Naive thymus-derived CD4-positive, alpha-beta T cell (primary cell): ENCODE data around the gene PPP1R7. TPM values are rescaled to one million over a fixed set of nuclear protein-coding genes. Genes with fewer than 3 reads are reported as not detected.

Source experiments
- ATAC-seq: fragments of 150-1000 bp; cut with Tn5 transposase; 2 replicates; pipeline ENCODE4 v1.10.0; 2021; ENCODE audit warnings: mild to moderate bottlenecking, moderate library complexity
- CTCF ChIA-PET: fragments of 350-600 bp; sonication (Branson Sonifier 250); formaldehyde crosslinking; loops from one replicate; lab custom pipeline; 2021; ENCODE audit warnings: antibody characterized with exemption; lab: Charles Lee
- POLR2A ChIA-PET: fragments of 350-600 bp; sonication (Branson Sonifier 250); formaldehyde crosslinking; loops from one replicate; lab custom pipeline; 2021; ENCODE audit warnings: antibody characterized with exemption, inconsistent platforms; lab: Charles Lee
- DNase-seq, 9 donors: peaks; one replicate each; pipeline versions ENCODE4 v3.0.0 to v3.0.0-alpha.2; 2020 to 2022; ENCODE audit warnings: mixed read lengths in 1 of 9
- H3K27ac ChIP-seq: one replicate; pipeline ENCODE4 v1.7.0; 2013; ENCODE audit warnings: mild to moderate bottlenecking, low read depth, low read length, moderate library complexity
- H3K27me3 ChIP-seq, 2 donors: one replicate each; pipeline ENCODE4 v1.7.0; 2013; ENCODE audit warnings: low read length in 2 of 2, mild to moderate bottlenecking in 2 of 2, moderate library complexity in 2 of 2; ENCODE audit not compliant: control insufficient read depth in 2 of 2, insufficient read depth in 2 of 2
- H3K36me3 ChIP-seq, 3 experiments: 1 replicate in 2 of 3; 2 replicates in 1 of 3; pipeline ENCODE4 v1.7.0; 2013; ENCODE audit warnings: low read length in 3 of 3, mild to moderate bottlenecking in 3 of 3, moderate library complexity in 1 of 3; ENCODE audit not compliant: insufficient read depth in 3 of 3, control insufficient read depth in 2 of 3
- H3K4me1 ChIP-seq, 2 donors: one replicate each; pipeline ENCODE4 v1.7.0; 2013; ENCODE audit warnings: low read length in 2 of 2, mild to moderate bottlenecking in 2 of 2, moderate library complexity in 1 of 2; ENCODE audit not compliant: control insufficient read depth in 2 of 2, insufficient read depth in 2 of 2
- H3K4me3 ChIP-seq: 2 replicates; pipeline ENCODE4 v1.7.0; 2013; ENCODE audit warnings: mild to moderate bottlenecking, low read length
- H3K9me3 ChIP-seq, 3 experiments: 1 replicate in 2 of 3; 2 replicates in 1 of 3; pipeline ENCODE4 v1.7.0; 2013; ENCODE audit warnings: low read length in 3 of 3; ENCODE audit not compliant: control insufficient read depth in 2 of 3
- H3K27ac Mint-ChIP-seq, 9 donors: one replicate each; pipeline ENCODE4 v1.8.0; 2020 to 2022; ENCODE audit warnings: mixed read lengths in 9 of 9, mild to moderate bottlenecking in 8 of 9, moderate library complexity in 5 of 9, inconsistent platforms in 2 of 9
- H3K27me3 Mint-ChIP-seq, 5 donors: one replicate each; pipeline ENCODE4 v1.8.0; 2021 to 2022; ENCODE audit warnings: mixed read lengths in 5 of 5, mild to moderate bottlenecking in 1 of 5
- H3K36me3 Mint-ChIP-seq, 5 donors: one replicate each; pipeline ENCODE4 v1.8.0; 2020 to 2022; ENCODE audit warnings: mixed read lengths in 5 of 5, mild to moderate bottlenecking in 3 of 5, inconsistent platforms in 1 of 5
- H3K4me1 Mint-ChIP-seq, 7 donors: one replicate each; pipeline ENCODE4 v1.8.0; 2020 to 2022; ENCODE audit warnings: mixed read lengths in 7 of 7, mild to moderate bottlenecking in 3 of 7, inconsistent platforms in 1 of 7
- H3K4me3 Mint-ChIP-seq, 10 donors: one replicate each; pipeline ENCODE4 v1.8.0; 2020 to 2022; ENCODE audit warnings: mild to moderate bottlenecking in 10 of 10, mixed read lengths in 10 of 10, moderate library complexity in 6 of 10, inconsistent platforms in 2 of 10
- H3K9me3 Mint-ChIP-seq, 11 donors: one replicate each; pipeline ENCODE4 v1.8.0; 2020 to 2022; ENCODE audit warnings: mixed read lengths in 11 of 11, mild to moderate bottlenecking in 4 of 11, inconsistent platforms in 1 of 11, moderate library complexity in 1 of 11
- intact Hi-C, 2 donors: fragments of 100-400 bp; cut with micrococcal nuclease; formaldehyde crosslinking; loops; one replicate each; pipeline ENCODE4 v1.15.1; 2023
- polyA plus RNA-seq, 2 donors: library from polyadenylated mRNA; unstranded; fragments of 300-500 nt; fragmentation: Illumina TruSeq; gene quantifications; one replicate each; pipeline ENCODE4 v1.2.3, GENCODE V29; 2021
- total RNA-seq, 6 experiments: library from RNA in 5 of 6; stranded (reverse) in 5 of 6; gene quantifications; 1 replicate in 5 of 6; 2 replicates in 1 of 6; pipeline ENCODE4 v1.2.3 and lab custom pipeline; 2021 to 2026

Gene PPP1R7
- total and polyA plus RNA-seq, 7 experiments from 2014 or later: 39.2 to 122 (median 59.0) TPM

DNA sequence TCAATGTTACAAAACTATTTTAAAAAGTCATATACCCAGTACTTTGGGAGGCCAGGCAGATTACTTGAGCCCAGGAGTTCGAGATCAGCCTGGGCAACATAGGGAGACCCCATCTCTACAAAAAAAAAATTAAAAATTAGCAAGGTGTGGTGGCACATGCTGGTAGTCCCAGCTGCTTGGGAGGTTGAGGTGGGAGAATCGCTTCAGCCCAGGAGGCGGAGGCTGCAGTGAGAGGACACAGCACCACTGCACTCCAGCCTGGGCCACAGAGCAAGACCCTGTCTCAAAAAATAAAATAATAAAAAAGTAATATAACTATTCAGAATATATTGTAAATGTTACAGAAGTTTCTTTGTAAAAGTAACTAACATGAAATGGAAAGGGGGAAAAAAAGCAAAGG, 2.9 kb upstream of the PPP1R7 start:
- Histone ChIP-seq H3K27ac (no peak overlapping the region), H3K36me3 (peaks cover 0 to 7% (median 1%) of the 10 kb centered on the region in 3 experiments), H3K4me3 (no peak overlapping the region), H3K4me1 (peaks cover 13 to 26% of the 10 kb centered on the region in 2 donors), H3K9me3 (no peaks in the 10 kb centered on the region), H3K27me3 (no peaks in the 10 kb centered on the region)
- H3K4me1 Mint-ChIP-seq: peaks cover 30 to 50% (median 45%) of the 10 kb centered on the region in 7 donors
- no peaks in the 10 kb centered on the region for H3K27me3 Mint-ChIP-seq
- no peak overlapping the region for H3K27ac Mint-ChIP-seq
- ChIA-PET CTCF (interaction anchor here (1.2 kb wide), 1 partner anchor 69 kb away, joined by 3 read pairs; no protein-coding TSS in a partner anchor), POLR2A (interaction anchor here (0.6 to 7.0 kb wide), 3 partner anchors 41 to 66 kb away, joined by 3 to 150 read pairs (median 3); partner anchors contain the start of gene MTERF4)
- peak overlapping the region in 8 of 10 donors; percentile 52 to 98 (median 94) for H3K4me3 Mint-ChIP-seq
- intact Hi-C loops: loop anchor here in 1 of 2 donors (5.0 kb wide), 2 partner anchors 360 to 490 kb away; partner anchors contain the start of genes ATG4B, STK25 and THAP4
- DNase-seq (no peak), ATAC-seq (no peak)
- H3K9me3 Mint-ChIP-seq: no peaks in the 10 kb centered on the region
- peaks cover 0 to 15% (median 3%) of the 10 kb centered on the region in 5 donors for H3K36me3 Mint-ChIP-seq

DNA sequence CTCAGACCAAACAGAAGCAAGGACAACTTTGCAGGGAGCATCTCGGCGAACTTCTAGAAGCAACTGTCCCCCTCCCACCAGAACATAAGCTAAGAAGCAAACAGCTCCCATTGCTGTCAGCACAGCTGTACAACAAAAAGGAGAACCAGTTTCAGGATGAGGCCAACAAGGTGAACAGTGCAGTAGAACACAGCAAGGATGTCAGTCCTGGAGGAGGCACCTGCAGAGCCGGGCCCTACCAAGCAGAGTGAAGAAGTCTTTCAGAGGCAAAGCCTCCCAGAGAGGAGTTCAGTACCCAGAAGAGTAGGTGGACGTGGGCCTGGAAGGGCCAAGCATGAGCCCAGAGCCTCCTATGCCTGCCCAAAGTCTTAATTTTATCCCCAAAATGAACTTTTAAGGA, 2.0 kb upstream of the PPP1R7 start:
- ChIA-PET CTCF (interaction anchor here (0.6 to 1.5 kb wide), 2 partner anchors 8 to 46 kb away, joined by 3 to 4 read pairs; partner anchors contain the start of gene MTERF4), POLR2A (interaction anchor here (1.0 to 7.0 kb wide), 6 partner anchors 15 to 166 kb away, joined by 3 to 150 read pairs (median 7); partner anchors contain the start of gene MTERF4)
- peak overlapping the region; percentile 97 for H3K4me3 ChIP-seq
- peak overlapping the region; percentile 71 for H3K27ac ChIP-seq
- no peak for DNase-seq
- H3K9me3 ChIP-seq: no peaks in the 10 kb centered on the region
- Mint-ChIP-seq H3K27ac (peak overlapping the region in 7 of 9 donors; percentile 58 to 93 (median 75)), H3K27me3 (no peaks in the 10 kb centered on the region), H3K4me1 (peaks cover 30 to 53% (median 46%) of the 10 kb centered on the region in 7 donors), H3K4me3 (peak overlapping the region; percentile 88 to 98 (median 94)), H3K9me3 (no peaks in the 10 kb centered on the region), H3K36me3 (peaks cover 0 to 17% (median 4%) of the 10 kb centered on the region in 5 donors)
- intact Hi-C loops: loop anchor here in 1 of 2 donors (2.0 to 5.0 kb wide), 3 partner anchors 359 to 587 kb away; partner anchors contain the start of genes ATG4B, DUSP28, STK25 and THAP4
- peaks cover 13 to 26% of the 10 kb centered on the region in 2 donors for H3K4me1 ChIP-seq
- no peaks in the 10 kb centered on the region for H3K27me3 ChIP-seq
- peaks cover 0 to 9% (median 0%) of the 10 kb centered on the region in 3 experiments for H3K36me3 ChIP-seq
- ATAC-seq: no peak

DNA sequence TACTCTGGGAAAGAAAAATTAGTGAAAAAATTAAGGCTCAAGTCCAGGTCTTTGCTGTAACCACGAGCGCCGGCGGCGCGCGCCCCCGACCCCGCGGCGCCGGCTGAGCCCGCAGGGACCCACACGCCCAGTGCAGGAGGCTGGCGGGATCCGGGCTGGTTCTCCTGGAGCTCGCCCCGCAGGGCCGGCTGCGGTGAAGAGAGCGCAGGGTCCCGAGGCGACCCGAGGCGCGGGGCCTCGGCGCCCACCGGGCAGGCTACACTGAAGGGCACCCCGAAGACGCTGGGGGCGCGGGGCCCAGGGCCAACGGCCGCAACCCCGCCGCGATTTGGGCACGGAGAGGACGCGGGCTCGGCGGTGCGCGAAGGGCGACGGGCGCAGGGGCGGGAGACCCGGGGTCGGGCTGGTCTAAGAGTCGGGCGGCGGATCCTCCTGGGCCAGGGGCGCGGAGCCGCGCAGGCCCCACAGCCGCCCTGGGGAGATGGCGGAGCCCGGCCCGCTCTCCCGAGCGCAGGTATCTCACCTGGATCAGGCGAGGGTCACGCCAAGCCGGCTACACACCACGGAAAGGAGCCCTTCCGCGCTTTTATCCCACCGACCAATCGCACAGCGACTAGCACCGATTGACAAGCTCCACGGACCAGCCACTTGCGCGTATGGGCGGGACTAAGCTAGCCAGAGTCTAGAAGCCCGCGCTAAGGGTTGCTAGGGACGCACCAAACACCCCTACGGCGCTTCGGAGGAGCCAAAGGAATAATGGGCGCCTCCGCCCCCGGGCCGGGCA, 1.2 kb upstream of the PPP1R7 start, which contains the start of gene PASK:
Gene PASK (minus strand): TSS at position 582 of the 784 bp plus-strand sequence. CDS start 6,440 bp downstream, outside the sequence.
- Histone ChIP-seq H3K27me3 (no peaks in the 10 kb centered on the region), H3K27ac (peak within 1 kb of the TSS; percentile 71), H3K36me3 (peaks cover 0 to 13% (median 0%) of the 10 kb centered on the region in 3 experiments), H3K4me3 (peak within 1 kb of the TSS; percentile 97), H3K9me3 (no peaks in the 10 kb centered on the region), H3K4me1 (peaks cover 13 to 26% of the 10 kb centered on the region in 2 donors)
- peaks cover 0 to 17% (median 5%) of the 10 kb centered on the region in 5 donors for H3K36me3 Mint-ChIP-seq
- peaks cover 33 to 58% (median 50%) of the 10 kb centered on the region in 7 donors for H3K4me1 Mint-ChIP-seq
- ATAC-seq: peak; percentile 88
- peak within 1 kb of the TSS; percentile 85 to 97 (median 93) for H3K27ac Mint-ChIP-seq
- ChIA-PET CTCF (interaction anchor here (0.7 to 4.4 kb wide), 10 partner anchors 9 to 234 kb away, joined by 3 to 30 read pairs (median 6); no protein-coding TSS in a partner anchor), POLR2A (interaction anchor here (0.6 to 7.0 kb wide), 17 partner anchors 9 to 563 kb away, joined by 3 to 150 read pairs (median 5); partner anchors contain the start of genes CAPN10, MTERF4 and SNED1)
- H3K27me3 Mint-ChIP-seq: no peaks in the 10 kb centered on the region
- peak within 1 kb of the TSS; percentile 95 to 100 (median 98) for H3K4me3 Mint-ChIP-seq
- intact Hi-C loops: loop anchor here (1.0 to 5.0 kb wide), 10 partner anchors 47 to 732 kb away; partner anchors contain the start of genes ATG4B (in 1 of the 2), DUSP28 (in 1 of the 2), FARP2 (in 1 of the 2) and HDLBP (in 1 of the 2)
- DNase-seq: peak; percentile 72 to 96 (median 89)
- no peaks in the 10 kb centered on the region for H3K9me3 Mint-ChIP-seq

DNA sequence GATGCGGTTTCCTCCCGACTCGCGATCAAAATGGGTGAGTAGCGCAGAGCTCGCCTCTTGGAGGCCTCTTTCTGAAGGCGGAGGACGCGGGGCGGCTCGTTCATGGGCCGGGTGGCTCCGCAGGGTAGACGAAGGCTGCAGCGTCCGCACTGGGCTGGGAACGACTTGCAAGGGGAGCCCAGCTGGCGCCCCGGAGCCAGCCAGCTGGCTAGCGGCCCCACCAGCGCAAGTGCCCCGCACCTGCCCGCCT, 667 bp upstream of the PPP1R7 start:
- POLR2A ChIA-PET: interaction anchor here (0.6 to 7.0 kb wide), 18 partner anchors 9 to 564 kb away, joined by 3 to 150 read pairs (median 4); partner anchors contain the start of genes CAPN10, MTERF4 and SNED1
- Histone ChIP-seq H3K36me3 (peaks cover 0 to 13% (median 0%) of the 10 kb centered on the region in 3 experiments), H3K27me3 (no peaks in the 10 kb centered on the region), H3K27ac (peak overlapping the region; percentile 71), H3K4me3 (peak overlapping the region; percentile 97), H3K4me1 (peaks cover 13 to 26% of the 10 kb centered on the region in 2 donors), H3K9me3 (no peaks in the 10 kb centered on the region)
- DNase-seq (no peak), ATAC-seq (no peak)
- Mint-ChIP-seq H3K4me3 (peak overlapping the region; percentile 95 to 100 (median 98)), H3K27me3 (no peaks in the 10 kb centered on the region), H3K27ac (peak overlapping the region; percentile 85 to 97 (median 90)), H3K9me3 (no peaks in the 10 kb centered on the region), H3K4me1 (peaks cover 33 to 58% (median 50%) of the 10 kb centered on the region in 7 donors), H3K36me3 (peaks cover 0 to 14% (median 4%) of the 10 kb centered on the region in 5 donors)
- CTCF ChIA-PET: interaction anchor here (0.6 to 4.4 kb wide), 13 partner anchors 9 to 235 kb away, joined by 3 to 30 read pairs (median 4); no protein-coding TSS in a partner anchor
- intact Hi-C loops: loop anchor here (1.0 to 5.0 kb wide), 10 partner anchors 47 to 732 kb away; partner anchors contain the start of genes ATG4B (in 1 of the 2), DUSP28 (in 1 of the 2), FARP2 (in 1 of the 2) and HDLBP (in 1 of the 2)

DNA sequence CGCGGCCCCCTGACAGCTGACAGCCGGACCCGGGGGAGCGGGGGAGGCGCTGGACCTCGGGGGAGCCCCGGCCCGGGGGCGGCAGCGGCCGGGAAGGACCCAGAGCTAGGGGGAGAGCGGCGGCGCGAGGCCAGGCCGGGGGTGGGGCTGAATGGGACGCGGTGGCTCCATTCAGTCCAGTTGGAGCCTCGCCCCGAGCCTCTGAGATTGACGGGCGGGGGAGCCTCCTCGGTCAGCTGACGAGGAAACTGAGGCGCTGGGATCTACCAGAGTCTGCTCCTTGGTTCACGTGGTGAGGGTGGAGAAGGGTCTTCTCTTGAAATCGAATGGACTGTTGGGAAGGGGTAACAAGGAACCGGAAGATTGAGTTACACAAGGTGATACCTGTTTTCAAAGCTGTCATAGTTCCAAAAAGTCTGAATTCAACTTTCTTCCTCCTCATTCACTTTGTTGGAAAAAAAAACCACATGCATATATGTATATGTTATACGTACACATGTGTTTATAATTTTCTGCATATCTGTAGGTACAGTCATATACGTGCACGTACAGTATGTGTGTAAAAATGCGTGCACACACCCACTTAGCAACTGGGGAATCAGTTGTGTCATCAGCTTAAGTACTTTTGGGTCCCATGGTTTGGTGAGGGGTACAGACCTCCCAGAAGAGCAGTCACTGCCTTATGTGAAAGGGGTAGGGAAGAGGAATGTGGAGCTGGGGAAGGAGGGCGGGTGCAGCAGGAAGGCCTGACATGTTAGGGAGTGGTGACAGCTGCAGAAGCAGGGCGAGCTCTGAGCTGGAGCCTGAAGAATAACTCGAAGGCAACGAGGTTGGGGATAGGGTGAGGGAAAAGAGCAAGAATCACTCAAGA, 628 bp downstream of the PPP1R7 start:
- intact Hi-C loops: loop anchor here (1.0 to 10.0 kb wide), 13 partner anchors 49 to 590 kb away; partner anchors contain the start of genes ATG4B (in 1 of the 2), HDLBP (in 1 of the 2), ING5 (in 1 of the 2) and MTERF4 (in 1 of the 2)
- ATAC-seq (no peak), DNase-seq (no peak)
- ChIA-PET POLR2A (interaction anchor here (0.8 to 7.0 kb wide), 14 partner anchors 11 to 565 kb away, joined by 3 to 150 read pairs (median 4); partner anchors contain the start of genes CAPN10 and MTERF4), CTCF (interaction anchor here (0.9 to 4.4 kb wide), 11 partner anchors 40 to 299 kb away, joined by 3 to 30 read pairs (median 6); no protein-coding TSS in a partner anchor)
- Mint-ChIP-seq H3K27me3 (no peaks in the 10 kb centered on the region), H3K9me3 (no peaks in the 10 kb centered on the region), H3K4me1 (peaks cover 33 to 58% (median 50%) of the 10 kb centered on the region in 7 donors), H3K27ac (peak overlapping the region; percentile 85 to 97 (median 94)), H3K4me3 (peak overlapping the region; percentile 95 to 100 (median 98)), H3K36me3 (peaks cover 0 to 13% (median 4%) of the 10 kb centered on the region in 5 donors)
- Histone ChIP-seq H3K4me3 (peak overlapping the region; percentile 97), H3K27me3 (no peaks in the 10 kb centered on the region), H3K9me3 (no peaks in the 10 kb centered on the region), H3K36me3 (peaks cover 0 to 14% (median 0%) of the 10 kb centered on the region in 3 experiments), H3K27ac (peak overlapping the region; percentile 71), H3K4me1 (peaks cover 13 to 26% of the 10 kb centered on the region in 2 donors)
